ENCODE data around the gene RSKR. TPM values are rescaled to one million over a fixed set of nuclear protein-coding genes. Genes with fewer than 3 reads are reported as not detected.

Gene RSKR
- total and polyA plus RNA-seq, 2 experiments from 2014 or later: 7.5 to 38.8 TPM

DNA sequence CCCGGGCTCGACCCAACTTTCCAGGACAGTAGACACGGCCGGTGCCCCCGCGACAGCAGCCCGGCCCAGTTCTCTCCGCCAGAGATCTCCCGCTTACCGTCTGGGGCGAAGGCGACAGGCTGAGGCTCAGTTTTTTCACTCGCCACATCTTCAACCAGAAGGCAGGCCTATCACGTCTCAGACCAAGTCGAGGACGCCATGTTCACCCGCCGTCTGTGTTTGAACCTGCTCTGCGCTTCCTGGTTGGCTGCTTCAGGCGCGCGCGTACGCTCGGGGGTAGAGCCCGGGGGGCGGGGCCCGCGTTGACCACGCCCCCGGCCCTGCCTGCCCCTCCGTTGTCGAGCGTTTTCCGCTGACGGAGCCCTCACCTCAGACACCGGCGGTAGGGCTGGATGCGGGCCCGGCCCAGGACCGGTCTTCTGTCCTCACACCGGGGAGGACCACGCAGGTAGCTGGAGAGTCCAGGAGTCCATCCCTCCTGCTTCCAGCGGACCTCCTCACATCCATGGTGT lies 15.1 kb downstream of the RSKR start, which contains the start of gene SPAG5:
SPAG5 (minus strand) TSS at position 227 of the 512 bp plus-strand sequence; CDS start at position 148, 79 bp downstream.
- Mint-ChIP-seq H3K27me3 (ENCODE audit: insufficient read depth, low read depth, poor library complexity) (peaks cover 10% of the 10 kb centered on the region), H3K36me3 (ENCODE audit: low read depth) (peaks cover 30% of the 10 kb centered on the region), H3K4me1 (peaks cover 12% of the 10 kb centered on the region), H3K27ac (peak within 1 kb of the TSS; percentile 97), H3K9me3 (no peaks in the 10 kb centered on the region), H3K4me3 (peak within 1 kb of the TSS; percentile 92)
- Histone ChIP-seq H4K20me1 (replicated peaks; ENCODE audit: insufficient read depth) (peaks cover 3% of the 10 kb centered on the region; the same call in 1 of the 2 replicates), H2AFZ (peak within 1 kb of the TSS; percentile 98), H3K27me3 (ENCODE audit: insufficient read depth) (no peaks in the 10 kb centered on the region), H3K79me2 (replicated peaks; ENCODE audit: insufficient read depth) (peaks cover 41% of the 10 kb centered on the region), H3K4me1 (ENCODE audit: insufficient read depth) (peaks cover 8% of the 10 kb centered on the region), H3K36me3 (ENCODE audit: insufficient read depth) (peaks cover 21% of the 10 kb centered on the region; the same call in 1 of the 2 replicates), H3K4me3 (peak within 1 kb of the TSS; percentile 94), H3K9me2 (ENCODE audit: insufficient read depth) (no peaks in the 10 kb centered on the region), H3F3A (replicated peaks; ENCODE audit: low read depth) (peaks cover 17% of the 10 kb centered on the region), H3K27ac (ENCODE audit: low read depth) (peak within 1 kb of the TSS; percentile 89), H3K4me2 (peak within 1 kb of the TSS; percentile 98)
- peak; percentile 92 for ATAC-seq
- TF ChIP-seq EZH2phosphoT487 (IDR thresholded peaks at IDR 0.05; ENCODE audit: unreplicated experiment): no peak
- no peak for TF ChIP-seq JUNB (IDR thresholded peaks at IDR 0.05; ENCODE audit: unreplicated experiment)
- no peak for TF ChIP-seq ZNF114 (CRISPR knock-in tag; IDR thresholded peaks at IDR 0.05)
- TF ChIP-seq, protein P1, sequence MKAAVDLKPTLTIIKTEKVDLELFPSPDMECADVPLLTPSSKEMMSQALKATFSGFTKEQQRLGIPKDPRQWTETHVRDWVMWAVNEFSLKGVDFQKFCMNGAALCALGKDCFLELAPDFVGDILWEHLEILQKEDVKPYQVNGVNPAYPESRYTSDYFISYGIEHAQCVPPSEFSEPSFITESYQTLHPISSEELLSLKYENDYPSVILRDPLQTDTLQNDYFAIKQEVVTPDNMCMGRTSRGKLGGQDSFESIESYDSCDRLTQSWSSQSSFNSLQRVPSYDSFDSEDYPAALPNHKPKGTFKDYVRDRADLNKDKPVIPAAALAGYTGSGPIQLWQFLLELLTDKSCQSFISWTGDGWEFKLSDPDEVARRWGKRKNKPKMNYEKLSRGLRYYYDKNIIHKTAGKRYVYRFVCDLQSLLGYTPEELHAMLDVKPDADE (IDR thresholded peaks at IDR 0.05): no peak
- TF ChIP-seq, protein P2, sequence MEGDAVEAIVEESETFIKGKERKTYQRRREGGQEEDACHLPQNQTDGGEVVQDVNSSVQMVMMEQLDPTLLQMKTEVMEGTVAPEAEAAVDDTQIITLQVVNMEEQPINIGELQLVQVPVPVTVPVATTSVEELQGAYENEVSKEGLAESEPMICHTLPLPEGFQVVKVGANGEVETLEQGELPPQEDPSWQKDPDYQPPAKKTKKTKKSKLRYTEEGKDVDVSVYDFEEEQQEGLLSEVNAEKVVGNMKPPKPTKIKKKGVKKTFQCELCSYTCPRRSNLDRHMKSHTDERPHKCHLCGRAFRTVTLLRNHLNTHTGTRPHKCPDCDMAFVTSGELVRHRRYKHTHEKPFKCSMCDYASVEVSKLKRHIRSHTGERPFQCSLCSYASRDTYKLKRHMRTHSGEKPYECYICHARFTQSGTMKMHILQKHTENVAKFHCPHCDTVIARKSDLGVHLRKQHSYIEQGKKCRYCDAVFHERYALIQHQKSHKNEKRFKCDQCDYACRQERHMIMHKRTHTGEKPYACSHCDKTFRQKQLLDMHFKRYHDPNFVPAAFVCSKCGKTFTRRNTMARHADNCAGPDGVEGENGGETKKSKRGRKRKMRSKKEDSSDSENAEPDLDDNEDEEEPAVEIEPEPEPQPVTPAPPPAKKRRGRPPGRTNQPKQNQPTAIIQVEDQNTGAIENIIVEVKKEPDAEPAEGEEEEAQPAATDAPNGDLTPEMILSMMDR (conservative IDR thresholded peaks at IDR 0.05; ENCODE audit: low read depth in 2 of 2): no peak
- no peak for TF ChIP-seq STAT1 (IDR thresholded peaks at IDR 0.05; ENCODE audit: unreplicated experiment)
- peak; percentile 91 for TF ChIP-seq POLR2AphosphoS5 (IDR thresholded peaks at IDR 0.05; ENCODE audit: low read depth)
- TF ChIP-seq, protein P3, sequence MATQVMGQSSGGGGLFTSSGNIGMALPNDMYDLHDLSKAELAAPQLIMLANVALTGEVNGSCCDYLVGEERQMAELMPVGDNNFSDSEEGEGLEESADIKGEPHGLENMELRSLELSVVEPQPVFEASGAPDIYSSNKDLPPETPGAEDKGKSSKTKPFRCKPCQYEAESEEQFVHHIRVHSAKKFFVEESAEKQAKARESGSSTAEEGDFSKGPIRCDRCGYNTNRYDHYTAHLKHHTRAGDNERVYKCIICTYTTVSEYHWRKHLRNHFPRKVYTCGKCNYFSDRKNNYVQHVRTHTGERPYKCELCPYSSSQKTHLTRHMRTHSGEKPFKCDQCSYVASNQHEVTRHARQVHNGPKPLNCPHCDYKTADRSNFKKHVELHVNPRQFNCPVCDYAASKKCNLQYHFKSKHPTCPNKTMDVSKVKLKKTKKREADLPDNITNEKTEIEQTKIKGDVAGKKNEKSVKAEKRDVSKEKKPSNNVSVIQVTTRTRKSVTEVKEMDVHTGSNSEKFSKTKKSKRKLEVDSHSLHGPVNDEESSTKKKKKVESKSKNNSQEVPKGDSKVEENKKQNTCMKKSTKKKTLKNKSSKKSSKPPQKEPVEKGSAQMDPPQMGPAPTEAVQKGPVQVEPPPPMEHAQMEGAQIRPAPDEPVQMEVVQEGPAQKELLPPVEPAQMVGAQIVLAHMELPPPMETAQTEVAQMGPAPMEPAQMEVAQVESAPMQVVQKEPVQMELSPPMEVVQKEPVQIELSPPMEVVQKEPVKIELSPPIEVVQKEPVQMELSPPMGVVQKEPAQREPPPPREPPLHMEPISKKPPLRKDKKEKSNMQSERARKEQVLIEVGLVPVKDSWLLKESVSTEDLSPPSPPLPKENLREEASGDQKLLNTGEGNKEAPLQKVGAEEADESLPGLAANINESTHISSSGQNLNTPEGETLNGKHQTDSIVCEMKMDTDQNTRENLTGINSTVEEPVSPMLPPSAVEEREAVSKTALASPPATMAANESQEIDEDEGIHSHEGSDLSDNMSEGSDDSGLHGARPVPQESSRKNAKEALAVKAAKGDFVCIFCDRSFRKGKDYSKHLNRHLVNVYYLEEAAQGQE (IDR thresholded peaks at IDR 0.05; ENCODE audit: unreplicated experiment): no peak
- TF ChIP-seq EZH2 (IDR thresholded peaks at IDR 0.05; ENCODE audit: low read depth, unreplicated experiment): no peak
- peak; percentile 58; the same call in 1 of the 2 replicates for TF ChIP-seq CREB1 (CRISPR knock-in tag; IDR thresholded peaks at IDR 0.05; ENCODE audit: low read depth)
- TF ChIP-seq NANOG (IDR thresholded peaks at IDR 0.05; ENCODE audit: borderline replicate concordance): no peak
- TF ChIP-seq ZNF331 (CRISPR knock-in tag; IDR thresholded peaks at IDR 0.05; ENCODE audit: low read depth): no peak
- TF ChIP-seq, protein P4, sequence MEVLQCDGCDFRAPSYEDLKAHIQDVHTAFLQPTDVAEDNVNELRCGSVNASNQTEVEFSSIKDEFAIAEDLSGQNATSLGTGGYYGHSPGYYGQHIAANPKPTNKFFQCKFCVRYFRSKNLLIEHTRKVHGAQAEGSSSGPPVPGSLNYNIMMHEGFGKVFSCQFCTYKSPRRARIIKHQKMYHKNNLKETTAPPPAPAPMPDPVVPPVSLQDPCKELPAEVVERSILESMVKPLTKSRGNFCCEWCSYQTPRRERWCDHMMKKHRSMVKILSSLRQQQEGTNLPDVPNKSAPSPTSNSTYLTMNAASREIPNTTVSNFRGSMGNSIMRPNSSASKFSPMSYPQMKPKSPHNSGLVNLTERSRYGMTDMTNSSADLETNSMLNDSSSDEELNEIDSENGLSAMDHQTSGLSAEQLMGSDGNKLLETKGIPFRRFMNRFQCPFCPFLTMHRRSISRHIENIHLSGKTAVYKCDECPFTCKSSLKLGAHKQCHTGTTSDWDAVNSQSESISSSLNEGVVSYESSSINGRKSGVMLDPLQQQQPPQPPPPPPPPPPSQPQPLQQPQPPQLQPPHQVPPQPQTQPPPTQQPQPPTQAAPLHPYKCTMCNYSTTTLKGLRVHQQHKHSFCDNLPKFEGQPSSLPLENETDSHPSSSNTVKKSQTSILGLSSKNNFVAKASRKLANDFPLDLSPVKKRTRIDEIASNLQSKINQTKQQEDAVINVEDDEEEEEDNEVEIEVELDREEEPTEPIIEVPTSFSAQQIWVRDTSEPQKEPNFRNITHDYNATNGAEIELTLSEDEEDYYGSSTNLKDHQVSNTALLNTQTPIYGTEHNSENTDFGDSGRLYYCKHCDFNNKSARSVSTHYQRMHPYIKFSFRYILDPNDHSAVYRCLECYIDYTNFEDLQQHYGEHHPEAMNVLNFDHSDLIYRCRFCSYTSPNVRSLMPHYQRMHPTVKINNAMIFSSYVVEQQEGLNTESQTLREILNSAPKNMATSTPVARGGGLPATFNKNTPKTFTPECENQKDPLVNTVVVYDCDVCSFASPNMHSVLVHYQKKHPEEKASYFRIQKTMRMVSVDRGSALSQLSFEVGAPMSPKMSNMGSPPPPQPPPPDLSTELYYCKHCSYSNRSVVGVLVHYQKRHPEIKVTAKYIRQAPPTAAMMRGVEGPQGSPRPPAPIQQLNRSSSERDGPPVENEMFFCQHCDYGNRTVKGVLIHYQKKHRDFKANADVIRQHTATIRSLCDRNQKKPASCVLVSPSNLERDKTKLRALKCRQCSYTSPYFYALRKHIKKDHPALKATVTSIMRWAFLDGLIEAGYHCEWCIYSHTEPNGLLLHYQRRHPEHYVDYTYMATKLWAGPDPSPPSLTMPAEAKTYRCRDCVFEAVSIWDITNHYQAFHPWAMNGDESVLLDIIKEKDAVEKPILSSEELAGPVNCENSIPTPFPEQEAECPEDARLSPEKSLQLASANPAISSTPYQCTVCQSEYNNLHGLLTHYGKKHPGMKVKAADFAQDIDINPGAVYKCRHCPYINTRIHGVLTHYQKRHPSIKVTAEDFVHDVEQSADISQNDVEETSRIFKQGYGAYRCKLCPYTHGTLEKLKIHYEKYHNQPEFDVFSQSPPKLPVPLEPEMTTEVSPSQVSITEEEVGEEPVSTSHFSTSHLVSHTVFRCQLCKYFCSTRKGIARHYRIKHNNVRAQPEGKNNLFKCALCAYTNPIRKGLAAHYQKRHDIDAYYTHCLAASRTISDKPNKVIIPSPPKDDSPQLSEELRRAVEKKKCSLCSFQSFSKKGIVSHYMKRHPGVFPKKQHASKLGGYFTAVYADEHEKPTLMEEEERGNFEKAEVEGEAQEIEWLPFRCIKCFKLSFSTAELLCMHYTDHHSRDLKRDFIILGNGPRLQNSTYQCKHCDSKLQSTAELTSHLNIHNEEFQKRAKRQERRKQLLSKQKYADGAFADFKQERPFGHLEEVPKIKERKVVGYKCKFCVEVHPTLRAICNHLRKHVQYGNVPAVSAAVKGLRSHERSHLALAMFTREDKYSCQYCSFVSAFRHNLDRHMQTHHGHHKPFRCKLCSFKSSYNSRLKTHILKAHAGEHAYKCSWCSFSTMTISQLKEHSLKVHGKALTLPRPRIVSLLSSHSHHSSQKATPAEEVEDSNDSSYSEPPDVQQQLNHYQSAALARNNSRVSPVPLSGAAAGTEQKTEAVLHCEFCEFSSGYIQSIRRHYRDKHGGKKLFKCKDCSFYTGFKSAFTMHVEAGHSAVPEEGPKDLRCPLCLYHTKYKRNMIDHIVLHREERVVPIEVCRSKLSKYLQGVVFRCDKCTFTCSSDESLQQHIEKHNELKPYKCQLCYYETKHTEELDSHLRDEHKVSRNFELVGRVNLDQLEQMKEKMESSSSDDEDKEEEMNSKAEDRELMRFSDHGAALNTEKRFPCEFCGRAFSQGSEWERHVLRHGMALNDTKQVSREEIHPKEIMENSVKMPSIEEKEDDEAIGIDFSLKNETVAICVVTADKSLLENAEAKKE (CRISPR knock-in tag; IDR thresholded peaks at IDR 0.05): no peak
- DNase-seq (ENCODE audit: low spot score): peak; percentile 97
